A549 (cell line): ENCODE measurements around the gene PPP6R3.

Source experiments
- EP300 ChIP-seq, 2 experiments: fragments of >200 bp; sonication (Bioruptor Twin); formaldehyde crosslinking; IDR thresholded peaks; 2 replicates in 1 of 2; 3 replicates in 1 of 2; pipeline ENCODE4 v1.6.1; 2016 to 2017
- JUNB ChIP-seq: fragments of >200 bp; sonication (Bioruptor Twin); formaldehyde crosslinking; IDR thresholded peaks from 2 replicates; pipeline ENCODE4 v1.6.1; 2016
- KDM1A ChIP-seq: fragments of 200-600 bp; sonication (generic); IDR thresholded peaks from 2 replicates; pipeline ENCODE4 v1.6.1; 2016; ENCODE audit warnings: low read depth, mild to moderate bottlenecking
- MAZ ChIP-seq: fragments of 150-350 bp; IDR thresholded peaks from 2 replicates; pipeline ENCODE4 v1.6.1; 2014; ENCODE audit warnings: antibody characterized with exemption, low read depth, low read length, borderline replicate concordance
- POLR2A ChIP-seq: IDR thresholded peaks from 2 replicates; pipeline ENCODE4 v1.6.1; 2012; ENCODE audit warnings: mild to moderate bottlenecking, low read length
- REST ChIP-seq: fragments of 200-600 bp; sonication (generic); IDR thresholded peaks from 2 replicates; pipeline ENCODE4 v1.6.1; 2016; ENCODE audit warnings: antibody characterized with exemption, mild to moderate bottlenecking, moderate library complexity
- RNF2 ChIP-seq: fragments of 200-600 bp; sonication (generic); IDR thresholded peaks from 2 replicates; pipeline ENCODE4 v1.6.1; 2016; ENCODE audit warnings: low read depth, mild to moderate bottlenecking, antibody characterized with exemption, moderate library complexity, borderline replicate concordance
- SMC3 ChIP-seq: fragments of >200 bp; sonication (Bioruptor Twin); formaldehyde crosslinking; IDR thresholded peaks from 3 replicates; pipeline ENCODE4 v1.6.1; 2018; ENCODE audit warnings: inconsistent platforms
- USF2 ChIP-seq: fragments of 450-650 bp; IDR thresholded peaks from 2 replicates; pipeline ENCODE4 v1.6.1; 2014; ENCODE audit warnings: antibody characterized with exemption
- TF ChIP-seq, protein P1 (sequence below): fragments of >200 bp; sonication (Bioruptor Twin); formaldehyde crosslinking; IDR thresholded peaks from 3 replicates; pipeline ENCODE4 v1.5.1; 2016
- TF ChIP-seq, protein P2 (sequence below): IDR thresholded peaks from 2 replicates; pipeline ENCODE4 v1.6.1; 2012

GRCh38 chr11:68447015-68447801 is 13.3 kb upstream of the PPP6R3 start:
- no peak for TF ChIP-seq REST
- no peak for TF ChIP-seq POLR2A
- TF ChIP-seq, protein P1, sequence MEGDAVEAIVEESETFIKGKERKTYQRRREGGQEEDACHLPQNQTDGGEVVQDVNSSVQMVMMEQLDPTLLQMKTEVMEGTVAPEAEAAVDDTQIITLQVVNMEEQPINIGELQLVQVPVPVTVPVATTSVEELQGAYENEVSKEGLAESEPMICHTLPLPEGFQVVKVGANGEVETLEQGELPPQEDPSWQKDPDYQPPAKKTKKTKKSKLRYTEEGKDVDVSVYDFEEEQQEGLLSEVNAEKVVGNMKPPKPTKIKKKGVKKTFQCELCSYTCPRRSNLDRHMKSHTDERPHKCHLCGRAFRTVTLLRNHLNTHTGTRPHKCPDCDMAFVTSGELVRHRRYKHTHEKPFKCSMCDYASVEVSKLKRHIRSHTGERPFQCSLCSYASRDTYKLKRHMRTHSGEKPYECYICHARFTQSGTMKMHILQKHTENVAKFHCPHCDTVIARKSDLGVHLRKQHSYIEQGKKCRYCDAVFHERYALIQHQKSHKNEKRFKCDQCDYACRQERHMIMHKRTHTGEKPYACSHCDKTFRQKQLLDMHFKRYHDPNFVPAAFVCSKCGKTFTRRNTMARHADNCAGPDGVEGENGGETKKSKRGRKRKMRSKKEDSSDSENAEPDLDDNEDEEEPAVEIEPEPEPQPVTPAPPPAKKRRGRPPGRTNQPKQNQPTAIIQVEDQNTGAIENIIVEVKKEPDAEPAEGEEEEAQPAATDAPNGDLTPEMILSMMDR = peak; percentile 84
- TF ChIP-seq, protein P2, sequence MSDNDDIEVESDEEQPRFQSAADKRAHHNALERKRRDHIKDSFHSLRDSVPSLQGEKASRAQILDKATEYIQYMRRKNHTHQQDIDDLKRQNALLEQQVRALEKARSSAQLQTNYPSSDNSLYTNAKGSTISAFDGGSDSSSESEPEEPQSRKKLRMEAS = no peak
- TF ChIP-seq JUNB = no peak
- peak; percentile 73 for TF ChIP-seq SMC3
- TF ChIP-seq USF2 = no peak
- TF ChIP-seq MAZ = no peak
- TF ChIP-seq KDM1A = no peak
- TF ChIP-seq EP300 (IDR thresholded peaks at IDR 0.05) = no peak
- no peak for TF ChIP-seq RNF2
